ENCODE measurements around the gene COL5A1.

Gene COL5A1

DNA sequence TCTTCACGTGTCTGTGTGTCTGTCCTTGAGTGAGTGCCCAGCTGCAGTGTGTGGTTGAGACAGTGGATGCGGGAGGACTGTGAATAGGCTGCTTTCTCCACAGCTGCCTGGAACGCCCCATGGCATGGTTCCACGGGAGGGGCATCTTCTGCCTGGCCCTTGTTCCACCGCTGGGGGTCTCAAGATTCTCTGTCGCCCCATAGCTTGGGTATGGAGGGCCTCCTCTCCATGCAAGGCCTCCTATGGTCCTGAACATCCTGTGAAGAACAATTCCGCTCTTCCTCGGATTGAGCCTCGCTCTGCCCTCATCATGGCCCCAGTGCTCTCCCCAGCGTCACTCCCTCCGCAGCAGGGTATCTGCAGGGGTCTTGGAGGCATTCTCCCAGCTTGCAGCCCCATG, 36.1 kb downstream of the COL5A1 start:
- Histone ChIP-seq H3K27ac (no peak overlapping the region), H3K4me3 (ENCODE audit: low read depth in 1 of 2, low read length in 1 of 2) (no peak overlapping the region), H3K27me3 (no peaks in the 10 kb centered on the region), H3K4me1 (ENCODE audit: control insufficient read depth in 1 of 2, insufficient read depth in 1 of 2, low read depth in 1 of 2, low read length in 1 of 2) (no peaks in the 10 kb centered on the region), H3K36me3 (no peaks in the 10 kb centered on the region), H3K9me3 (no peaks in the 10 kb centered on the region)
- no peak for TF ChIP-seq CTCF (IDR thresholded peaks at IDR 0.05)

- no peak for TF ChIP-seq CTCF (IDR thresholded peaks at IDR 0.05)
- Histone ChIP-seq H3K4me3 (ENCODE audit: low read depth in 1 of 2, low read length in 1 of 2) (no peak overlapping the region), H3K4me1 (ENCODE audit: control insufficient read depth in 1 of 2, insufficient read depth in 1 of 2, low read depth in 1 of 2, low read length in 1 of 2) (no peaks in the 10 kb centered on the region), H3K27ac (no peak overlapping the region), H3K9me3 (no peaks in the 10 kb centered on the region), H3K36me3 (no peaks in the 10 kb centered on the region), H3K27me3 (no peaks in the 10 kb centered on the region)
Observed at GRCh38 chr9:134678206-134678605, 36.6 kb downstream of the COL5A1 start.

DNA sequence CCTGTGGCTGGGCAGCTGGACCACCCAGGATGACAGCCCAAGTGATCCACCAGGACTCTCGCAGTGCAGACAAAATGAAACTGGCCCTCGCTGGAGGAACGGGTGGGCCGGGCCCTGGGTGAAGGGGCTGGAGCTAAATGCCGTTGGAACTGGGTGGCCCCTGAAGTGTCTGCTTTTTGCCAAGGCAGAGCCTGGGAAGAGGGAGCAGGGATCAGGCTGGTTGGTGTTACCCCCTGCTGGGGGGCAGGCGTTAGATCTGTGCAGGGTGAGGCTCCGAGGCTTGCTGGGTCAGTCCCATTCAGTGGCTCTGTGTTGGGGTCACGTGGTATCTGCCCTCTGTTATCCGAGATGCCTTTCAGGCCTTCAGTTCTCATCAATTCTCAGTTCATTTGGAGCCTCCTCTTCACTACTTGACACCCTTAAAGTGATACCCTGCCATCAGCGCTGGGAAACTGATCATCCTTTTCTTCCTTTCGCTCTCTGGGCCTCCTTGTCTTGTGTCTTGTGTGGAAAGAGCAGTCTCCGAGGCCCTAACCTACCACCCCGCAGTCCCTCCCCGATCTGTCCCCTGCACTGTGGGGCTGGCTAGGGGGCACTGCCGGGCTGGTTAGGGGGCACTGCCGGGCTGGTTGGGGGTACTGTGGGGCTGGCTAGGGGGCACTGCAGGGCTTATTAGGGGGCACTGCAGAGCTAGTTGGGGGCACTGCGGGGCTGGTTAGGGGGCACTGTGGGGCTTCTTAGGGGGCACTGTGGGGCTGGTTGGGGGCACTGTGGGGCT, 37.3 kb downstream of the COL5A1 start:
- H3K27ac ChIP-seq, result no peak overlapping the region
- H3K36me3 ChIP-seq, result no peaks in the 10 kb centered on the region
- H3K4me3 ChIP-seq (ENCODE audit: low read depth in 1 of 2, low read length in 1 of 2), result no peak overlapping the region
- H3K27me3 ChIP-seq, result no peaks in the 10 kb centered on the region
- TF ChIP-seq CTCF (IDR thresholded peaks at IDR 0.05), result no peak
- no peaks in the 10 kb centered on the region for H3K9me3 ChIP-seq
- H3K4me1 ChIP-seq (ENCODE audit: control insufficient read depth in 1 of 2, insufficient read depth in 1 of 2, low read depth in 1 of 2, low read length in 1 of 2), result no peaks in the 10 kb centered on the region

DNA sequence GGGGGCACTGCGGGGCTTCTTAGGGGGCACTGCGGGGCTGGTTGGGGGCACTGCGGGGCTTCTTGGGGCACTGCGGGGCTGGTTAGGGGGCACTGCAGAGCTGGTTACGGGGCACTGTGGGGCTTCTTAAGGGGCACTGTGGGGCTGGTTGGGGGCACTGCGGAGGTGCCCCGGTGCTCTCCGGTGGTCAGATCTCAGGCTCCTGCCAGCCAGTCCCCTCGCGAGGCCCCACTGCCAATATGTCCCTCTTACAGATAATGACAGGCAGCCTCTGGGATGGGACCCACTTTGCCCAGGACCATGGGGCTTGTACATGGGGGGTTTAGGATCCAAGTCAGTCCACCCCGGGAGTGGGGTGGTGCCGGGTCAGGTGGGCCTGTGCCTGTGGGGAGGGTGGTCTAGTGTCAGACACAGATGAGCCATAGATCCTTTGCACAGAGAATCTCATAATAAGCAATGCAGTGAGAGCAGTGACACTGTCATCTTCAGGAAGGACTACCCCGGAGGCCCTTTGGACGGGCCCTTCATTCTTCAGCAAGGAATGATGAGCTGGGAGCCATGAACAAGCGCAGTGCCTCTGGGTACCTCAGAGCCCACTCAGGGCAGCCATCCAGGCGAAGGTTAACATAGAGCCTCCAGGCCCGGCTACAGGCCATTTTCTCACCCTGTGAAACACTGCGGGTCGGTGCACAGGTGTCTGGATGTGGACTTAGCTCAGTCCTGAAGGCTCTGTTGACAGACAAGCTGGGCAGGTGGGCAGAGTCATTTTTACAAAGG, 38.2 kb downstream of the COL5A1 start:
- H3K36me3 ChIP-seq, result no peaks in the 10 kb centered on the region
- no peaks in the 10 kb centered on the region for H3K27me3 ChIP-seq
- H3K4me3 ChIP-seq (ENCODE audit: low read depth in 1 of 2, low read length in 1 of 2), result no peak overlapping the region
- no peaks in the 10 kb centered on the region for H3K4me1 ChIP-seq (ENCODE audit: control insufficient read depth in 1 of 2, insufficient read depth in 1 of 2, low read depth in 1 of 2, low read length in 1 of 2)
- H3K9me3 ChIP-seq, result no peaks in the 10 kb centered on the region
- H3K27ac ChIP-seq, result no peak overlapping the region
- no peak for TF ChIP-seq CTCF (IDR thresholded peaks at IDR 0.05)

DNA sequence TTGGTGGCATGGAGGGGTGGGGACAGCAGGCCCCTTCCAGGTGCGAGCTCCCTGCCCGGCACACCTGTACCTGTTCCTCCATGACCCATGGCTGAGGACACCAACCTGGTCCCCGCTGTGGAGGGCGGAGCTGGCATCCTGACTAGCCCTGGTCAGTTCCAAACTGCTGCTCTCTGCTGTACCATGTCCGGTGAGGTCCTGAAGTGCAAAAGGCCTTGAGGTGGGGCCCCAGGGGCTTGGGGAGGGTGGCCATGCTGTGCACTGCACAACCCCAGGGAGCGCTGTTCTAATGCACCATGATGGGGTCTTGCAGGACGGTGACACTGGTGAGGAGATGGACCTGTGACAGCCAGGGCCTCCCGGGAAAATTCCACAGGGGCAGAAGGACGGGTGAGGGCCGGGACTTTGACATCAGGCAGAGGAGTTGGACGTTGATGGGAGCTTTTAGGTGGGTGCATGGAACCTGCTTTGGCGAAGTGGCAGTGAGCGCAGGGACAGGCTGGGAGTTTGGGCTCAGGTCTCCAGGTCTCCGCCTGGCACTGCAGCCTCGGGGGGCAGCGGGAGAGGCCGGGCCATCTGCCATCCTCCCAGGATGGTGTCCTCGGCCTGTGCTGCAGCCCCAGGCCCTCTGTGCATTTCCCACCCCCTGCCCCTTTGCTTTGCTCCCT, 38.9 kb downstream of the COL5A1 start:
- H3K27ac ChIP-seq, result no peak overlapping the region
- no peaks in the 10 kb centered on the region for H3K4me1 ChIP-seq (ENCODE audit: control insufficient read depth in 1 of 2, insufficient read depth in 1 of 2, low read depth in 1 of 2, low read length in 1 of 2)
- no peak for TF ChIP-seq CTCF (IDR thresholded peaks at IDR 0.05)
- H3K36me3 ChIP-seq, result no peaks in the 10 kb centered on the region
- H3K4me3 ChIP-seq (ENCODE audit: low read depth in 1 of 2, low read length in 1 of 2), result no peak overlapping the region
- H3K9me3 ChIP-seq, result no peaks in the 10 kb centered on the region
- no peaks in the 10 kb centered on the region for H3K27me3 ChIP-seq

All from neutrophil (primary cell).